Neuronal stem cell (in vitro differentiated cells): ENCODE measurements around the gene HEMK1.

Experiments used
- DNase-seq: peaks from one replicate; pipeline ENCODE4 v3.0.0-alpha.2; 2013; ENCODE audit warnings: low spot score
- H2AFZ ChIP-seq: one replicate; pipeline ENCODE4 v1.6.1; 2013; ENCODE audit warnings: mild to moderate bottlenecking, low read length, inconsistent platforms
- H2AK5ac ChIP-seq: 2 replicates; pipeline ENCODE4 v1.6.1; 2013; ENCODE audit warnings: low read depth, mild to moderate bottlenecking, inconsistent platforms, low read length, moderate library complexity, mixed read lengths
- H2BK120ac ChIP-seq: 2 replicates; pipeline ENCODE4 v1.6.1; 2013; ENCODE audit warnings: low read depth, mild to moderate bottlenecking, inconsistent platforms, low read length, moderate library complexity, mixed read lengths
- H2BK12ac ChIP-seq: one replicate; pipeline ENCODE4 v1.6.1; 2013; ENCODE audit warnings: low read length, inconsistent platforms
- H2BK15ac ChIP-seq: 2 replicates; pipeline ENCODE4 v1.6.1; 2013; ENCODE audit warnings: mild to moderate bottlenecking, low read length, inconsistent platforms, mixed read lengths
- H2BK5ac ChIP-seq: one replicate; pipeline ENCODE4 v1.6.1; 2013; ENCODE audit warnings: inconsistent platforms, mild to moderate bottlenecking, low read length, moderate library complexity
- H3K14ac ChIP-seq: one replicate; pipeline ENCODE4 v1.6.1; 2013; ENCODE audit warnings: low read length, inconsistent platforms
- H3K18ac ChIP-seq: 2 replicates; pipeline ENCODE4 v1.6.1; 2013; ENCODE audit warnings: low read length, inconsistent platforms
- H3K23ac ChIP-seq: 2 replicates; pipeline ENCODE4 v1.6.1; 2013; ENCODE audit warnings: low read depth, mild to moderate bottlenecking, mixed read lengths, low read length, inconsistent platforms; ENCODE audit not compliant: poor library complexity
- H3K27ac ChIP-seq: replicated peaks from 3 replicates; pipeline ENCODE4 v1.5.1; 2013; ENCODE audit warnings: low read length, inconsistent platforms
- H3K27me3 ChIP-seq, 3 experiments: 2 replicates each; pipeline ENCODE4 v1.6.1; 2013; ENCODE audit warnings: low read length in 3 of 3, mild to moderate bottlenecking in 2 of 3, inconsistent platforms in 1 of 3, low read depth in 1 of 3, mixed read lengths in 1 of 3, moderate library complexity in 1 of 3; ENCODE audit not compliant: control insufficient read depth in 3 of 3, insufficient read depth in 3 of 3
- H3K36me3 ChIP-seq, 2 donors: replicated peaks in 1 of 2; 2 replicates each; pipeline ENCODE4 v1.6.1; 2013; ENCODE audit warnings: low read length in 2 of 2; ENCODE audit not compliant: control insufficient read depth in 2 of 2, insufficient read depth in 2 of 2
- H3K4ac ChIP-seq: 2 replicates; pipeline ENCODE4 v1.6.1; 2013; ENCODE audit warnings: inconsistent platforms, mild to moderate bottlenecking, low read length, moderate library complexity
- H3K4me1 ChIP-seq, 2 donors: 1 replicate in 1 of 2; 2 replicates in 1 of 2; pipeline ENCODE4 v1.6.1; 2013; ENCODE audit warnings: low read length in 2 of 2, low read depth in 1 of 2; ENCODE audit not compliant: control insufficient read depth in 2 of 2, insufficient read depth in 1 of 2
- H3K4me2 ChIP-seq: one replicate; pipeline ENCODE4 v1.6.1; 2013; ENCODE audit warnings: mild to moderate bottlenecking, low read length, inconsistent platforms; ENCODE audit not compliant: insufficient read depth, poor library complexity, severe bottlenecking
- H3K4me3 ChIP-seq, 2 donors: 2 replicates each; pipeline ENCODE4 v1.5.1; 2013; ENCODE audit warnings: low read length in 2 of 2, mild to moderate bottlenecking in 2 of 2, inconsistent platforms in 1 of 2, moderate library complexity in 1 of 2
- H3K79me1 ChIP-seq: one replicate; pipeline ENCODE4 v1.6.1; 2013; ENCODE audit warnings: low read depth, mild to moderate bottlenecking, inconsistent platforms, low read length, moderate library complexity
- H3K9ac ChIP-seq: one replicate; pipeline ENCODE4 v1.6.1; 2013; ENCODE audit warnings: mild to moderate bottlenecking, low read depth, low read length, inconsistent platforms; ENCODE audit not compliant: poor library complexity
- H3K9me3 ChIP-seq, 2 donors: replicated peaks in 1 of 2; 2 replicates each; pipeline versions ENCODE3 to v1.6.1; 2013; ENCODE audit warnings: low read length in 2 of 2, mild to moderate bottlenecking in 2 of 2, inconsistent platforms in 1 of 2, low read depth in 1 of 2, mixed read lengths in 1 of 2, moderate library complexity in 1 of 2; ENCODE audit not compliant: control insufficient read depth in 2 of 2, insufficient read depth in 1 of 2
- H4K8ac ChIP-seq: one replicate; pipeline ENCODE4 v1.6.1; 2013; ENCODE audit warnings: low read depth, mild to moderate bottlenecking, inconsistent platforms, low read length, moderate library complexity
- H4K91ac ChIP-seq: one replicate; pipeline ENCODE4 v1.6.1; 2013; ENCODE audit warnings: low read length, low read depth, mild to moderate bottlenecking, inconsistent platforms; ENCODE audit not compliant: poor library complexity
- WGBS, 2 donors: extraction: QIAGEN DNeasy Blood & Tissue Kit; methylation state at CpG; one replicate each; pipeline ENCODE4 v1.1.7; 2013; ENCODE audit warnings: missing lambda C conversion rate in 2 of 2, mixed read lengths in 1 of 2; ENCODE audit not compliant: insufficient read length in 2 of 2, insufficient replicate concordance in 1 of 2; ENCODE audit errors: extremely low coverage in 2 of 2; 5-methylcytosine and 5-hydroxymethylcytosine counted together

HEMK1 gene

DNA sequence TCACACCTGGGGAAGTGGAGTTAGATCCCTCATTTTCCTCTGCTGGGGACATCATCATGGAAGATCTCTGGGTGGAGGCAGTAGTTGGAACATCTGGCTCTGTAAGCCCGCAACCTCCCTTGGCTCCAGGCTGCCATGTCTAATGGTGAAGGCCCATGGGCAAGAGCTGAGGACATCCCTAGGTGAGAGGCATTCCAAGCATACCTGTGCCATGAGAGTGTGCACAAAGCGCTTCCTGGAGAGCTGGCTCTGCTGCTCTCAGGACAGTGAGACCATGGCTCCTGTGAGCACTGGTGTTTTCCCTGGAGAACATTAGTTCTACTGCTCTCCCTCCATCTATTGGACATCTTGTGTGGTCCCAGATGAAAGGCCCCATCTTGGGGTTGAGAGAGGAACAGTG is 55.3 kb downstream of the HEMK1 start:
- H3K4me2 ChIP-seq = no peak overlapping the region
- no peaks in the 10 kb centered on the region for H3K27me3 ChIP-seq
- peak overlapping the region; percentile 2 for H2BK120ac ChIP-seq
- H2AFZ ChIP-seq = no peak overlapping the region
- peak overlapping the region; percentile 65 for H2BK12ac ChIP-seq
- no peak overlapping the region for H3K4me3 ChIP-seq
- H3K14ac ChIP-seq = no peak overlapping the region
- DNase-seq = no peak
- peak overlapping the region; percentile 91 for H3K18ac ChIP-seq
- no peak overlapping the region for H3K9ac ChIP-seq
- no peak overlapping the region for H2BK15ac ChIP-seq
- H2AK5ac ChIP-seq = peak overlapping the region; percentile 82
- H3K79me1 ChIP-seq = peaks cover 8% of the 10 kb centered on the region
- H4K8ac ChIP-seq = no peak overlapping the region
- H3K27ac ChIP-seq = peak overlapping the region; percentile 97
- H3K4me1 ChIP-seq = peaks cover 4 to 44% of the 10 kb centered on the region in 2 donors
- peak overlapping the region; percentile 32 for H4K91ac ChIP-seq
- H3K36me3 ChIP-seq = peaks cover 0 to 7% of the 10 kb centered on the region in 2 donors
- H3K9me3 ChIP-seq = no peaks in the 10 kb centered on the region
- no CpG with 5 or more reads among the region's 2 CpGs for WGBS, 2 donors
- H3K4ac ChIP-seq = no peak overlapping the region
- H3K23ac ChIP-seq = no peak overlapping the region
- peak overlapping the region; percentile 63 for H2BK5ac ChIP-seq

DNA sequence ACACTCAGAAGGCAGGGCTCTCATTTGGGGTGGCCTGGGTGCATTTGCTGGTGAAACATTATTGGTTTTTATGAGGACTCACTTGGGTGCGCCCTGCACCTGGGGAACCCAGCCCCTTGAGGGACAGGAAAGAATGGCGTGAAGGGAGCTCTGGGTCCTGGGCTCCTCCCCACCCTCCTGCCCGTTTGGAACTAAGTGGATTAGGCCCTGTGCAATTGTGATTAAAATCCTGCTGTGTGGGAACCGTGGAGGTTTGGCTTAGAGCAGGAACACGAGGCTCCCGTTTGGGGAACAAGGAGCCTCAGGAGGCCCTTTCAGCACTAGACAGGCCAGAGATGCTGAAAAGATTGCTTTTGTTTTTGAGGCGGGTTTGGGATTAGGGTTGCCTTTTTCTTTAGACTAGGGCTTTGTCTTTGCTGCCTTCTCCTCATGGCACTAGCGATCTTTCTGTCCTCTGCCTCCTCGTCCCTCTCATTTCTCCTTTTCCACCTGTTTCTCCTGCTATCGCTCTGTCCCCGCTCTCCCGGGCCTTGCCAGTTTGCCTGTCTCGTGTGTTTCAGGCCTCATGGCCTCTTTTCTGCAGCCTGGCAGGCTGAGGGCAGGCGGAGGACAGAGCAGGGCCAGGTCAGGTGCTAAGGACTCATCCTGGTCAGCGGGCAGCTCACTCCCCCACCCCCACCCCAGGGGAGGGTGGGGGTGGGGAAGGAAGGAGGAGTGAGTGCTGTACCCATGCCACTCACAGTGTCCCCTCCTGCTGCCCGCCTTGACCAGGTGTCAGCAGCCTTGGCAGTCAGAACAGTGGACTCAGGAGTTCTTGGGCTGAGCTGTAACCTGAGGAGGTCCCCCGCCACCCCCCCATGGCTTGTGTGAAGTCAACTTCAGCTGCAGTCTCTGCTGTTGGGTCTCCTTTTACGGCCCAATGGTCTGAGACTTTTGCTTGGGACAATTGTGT is 56.2 kb downstream of the HEMK1 start:
- Histone ChIP-seq H3K18ac (peak overlapping the region; percentile 86), H3K27ac (peak overlapping the region; percentile 97), H3K27me3 (no peaks in the 10 kb centered on the region), H2BK12ac (peak overlapping the region; percentile 18), H4K91ac (no peak overlapping the region), H3K9ac (no peak overlapping the region), H3K23ac (no peak overlapping the region), H2BK15ac (peak overlapping the region; percentile 24), H3K4me2 (peak overlapping the region; percentile 43), H3K79me1 (peaks cover 8% of the 10 kb centered on the region), H3K36me3 (peaks cover 0 to 8% of the 10 kb centered on the region in 2 donors), H3K4me1 (peaks cover 4 to 44% of the 10 kb centered on the region in 2 donors), H4K8ac (no peak overlapping the region), H3K9me3 (no peaks in the 10 kb centered on the region), H2AFZ (no peak overlapping the region), H2AK5ac (peak overlapping the region; percentile 95), H3K4ac (peak overlapping the region; percentile 4), H3K4me3 (no peak overlapping the region), H3K14ac (no peak overlapping the region), H2BK5ac (peak overlapping the region; percentile 89), H2BK120ac (no peak overlapping the region)
- peak; percentile 60 for DNase-seq
- no CpG with 5 or more reads among the region's 18 CpGs for WGBS, 2 donors

DNA sequence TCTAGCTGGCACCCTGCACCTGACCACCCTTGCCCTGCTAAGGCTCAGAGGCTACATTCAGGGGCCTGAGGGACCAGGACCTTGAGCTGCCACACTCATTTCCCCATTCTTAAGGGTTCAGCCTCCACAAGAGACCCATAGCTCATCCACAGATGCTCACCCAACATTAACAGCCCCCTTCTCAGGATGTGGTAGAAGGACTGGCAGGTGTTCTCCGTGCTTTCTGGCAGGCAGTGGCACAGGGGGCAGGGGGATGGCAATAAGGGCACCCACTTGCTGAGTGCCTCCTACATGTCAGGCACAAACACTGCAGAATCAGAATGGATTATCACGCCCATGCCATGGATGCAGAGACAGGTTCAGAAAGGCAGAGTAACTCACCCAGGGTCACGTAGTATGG is 57.1 kb downstream of the HEMK1 start:
- H2BK12ac ChIP-seq = peak overlapping the region; percentile 18
- H4K8ac ChIP-seq = peak overlapping the region; percentile 20
- H3K9ac ChIP-seq = no peak overlapping the region
- H3K9me3 ChIP-seq = no peaks in the 10 kb centered on the region
- no peak overlapping the region for H3K4me2 ChIP-seq
- peaks cover 10% of the 10 kb centered on the region for H3K79me1 ChIP-seq
- peaks cover 0 to 12% of the 10 kb centered on the region in 2 donors for H3K36me3 ChIP-seq
- peak overlapping the region; percentile 62 for H2BK120ac ChIP-seq
- no peak overlapping the region for H3K14ac ChIP-seq
- H3K23ac ChIP-seq = peak overlapping the region; percentile 6
- peak overlapping the region; percentile 95 for H2AK5ac ChIP-seq
- no peak overlapping the region for H4K91ac ChIP-seq
- peak overlapping the region; percentile 87 for H3K4ac ChIP-seq
- peak overlapping the region; percentile 97 for H3K27ac ChIP-seq
- H3K18ac ChIP-seq = peak overlapping the region; percentile 86
- DNase-seq = no peak
- no peaks in the 10 kb centered on the region for H3K27me3 ChIP-seq
- no peak overlapping the region for H3K4me3 ChIP-seq
- WGBS, 2 donors = no CpG with 5 or more reads among the region's 3 CpGs
- no peak overlapping the region for H2AFZ ChIP-seq
- peak overlapping the region; percentile 89 for H2BK5ac ChIP-seq
- peaks cover 4 to 45% of the 10 kb centered on the region in 2 donors for H3K4me1 ChIP-seq
- peak overlapping the region; percentile 24 for H2BK15ac ChIP-seq

DNA sequence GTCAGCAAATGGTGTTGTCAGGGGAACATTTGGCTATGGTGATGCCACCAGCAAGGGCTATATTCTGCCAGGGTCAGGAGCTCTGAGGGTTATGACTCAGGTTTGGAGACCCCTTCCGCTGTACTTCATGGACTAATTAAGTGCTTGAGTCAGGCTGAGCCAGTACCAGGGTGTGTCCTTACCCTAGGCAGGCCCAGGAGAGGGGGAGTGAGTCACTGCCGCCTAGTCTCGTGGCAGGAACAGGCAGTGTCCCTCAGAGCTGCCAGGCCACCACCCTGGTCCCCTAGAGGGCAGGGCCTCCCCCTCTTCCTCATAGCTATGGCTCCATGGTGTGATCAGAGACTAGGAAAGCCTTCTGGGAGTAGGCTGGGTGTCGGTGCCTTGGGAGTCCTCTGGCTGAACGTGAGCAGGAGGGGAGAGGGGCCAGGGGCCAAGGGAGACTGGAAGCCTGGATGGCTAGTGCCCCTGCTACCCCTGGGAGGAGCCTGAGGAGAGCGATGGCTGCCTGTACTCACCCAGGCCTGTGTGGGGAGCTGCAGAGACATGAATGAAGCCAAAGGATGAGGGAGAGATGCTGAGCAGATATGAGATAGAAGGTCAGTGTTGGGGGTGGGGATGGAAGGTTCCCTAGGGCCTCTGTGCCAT is 58.2 kb downstream of the HEMK1 start:
- Histone ChIP-seq H4K91ac (peak overlapping the region; percentile 82), H3K23ac (no peak overlapping the region), H2BK120ac (no peak overlapping the region), H2AFZ (no peak overlapping the region), H3K4me3 (no peak overlapping the region), H3K4ac (peak overlapping the region; percentile 7), H3K27me3 (no peaks in the 10 kb centered on the region), H3K9ac (peak overlapping the region; percentile 45), H3K18ac (peak overlapping the region; percentile 68), H3K9me3 (no peaks in the 10 kb centered on the region), H3K79me1 (peaks cover 10% of the 10 kb centered on the region), H2BK15ac (no peak overlapping the region), H3K27ac (no peak overlapping the region), H3K4me1 (peaks cover 4 to 47% of the 10 kb centered on the region in 2 donors), H2BK12ac (peak overlapping the region; percentile 84), H3K14ac (peak overlapping the region; percentile 39), H3K4me2 (no peak overlapping the region), H3K36me3 (peaks cover 0 to 12% of the 10 kb centered on the region in 2 donors), H4K8ac (no peak overlapping the region), H2AK5ac (peak overlapping the region; percentile 60), H2BK5ac (peak overlapping the region; percentile 35)
- no peak for DNase-seq
- no CpG with 5 or more reads among the region's 6 CpGs for WGBS, 2 donors
